Calu3 (cell line): Measurements from ENCODE around the gene DEFB113. TPM values are rescaled to one million over a fixed set of nuclear protein-coding genes. Genes with fewer than 3 reads are reported as not detected.

ENCODE experiments used
- BruUV-seq: library from RNA; stranded (reverse); fragments of 400-500 nt; replicated peaks from 2 replicates; lab custom pipeline; 2021; lab: Mats Ljungman, UMichigan
- CTCF ChIA-PET: fragments of 300-600 bp; sonication (Branson Sonifier 250); formaldehyde crosslinking; loops from one replicate; lab custom pipeline; 2022; ENCODE audit warnings: antibody characterized with exemption; lab: Charles Lee
- DNase-seq: peaks from one replicate; pipeline ENCODE4 v3.0.0; 2022
- H3K27ac Mint-ChIP-seq: one replicate; pipeline ENCODE4 v1.8.0; 2022; ENCODE audit warnings: mixed read lengths; ENCODE audit not compliant: unreplicated experiment
- H3K27me3 Mint-ChIP-seq: one replicate; pipeline ENCODE4 v1.8.0; 2022; ENCODE audit warnings: mixed read lengths; ENCODE audit not compliant: unreplicated experiment
- H3K36me3 Mint-ChIP-seq: one replicate; pipeline ENCODE4 v1.8.0; 2022; ENCODE audit warnings: mild to moderate bottlenecking, moderate library complexity, mixed read lengths; ENCODE audit not compliant: insufficient read depth, unreplicated experiment
- H3K4me1 Mint-ChIP-seq: one replicate; pipeline ENCODE4 v1.8.0; 2022; ENCODE audit warnings: mild to moderate bottlenecking, low read depth, mixed read lengths; ENCODE audit not compliant: unreplicated experiment
- H3K4me3 Mint-ChIP-seq: one replicate; pipeline ENCODE4 v1.8.0; 2022; ENCODE audit warnings: mild to moderate bottlenecking, low read depth, moderate library complexity, mixed read lengths; ENCODE audit not compliant: unreplicated experiment
- H3K9me3 Mint-ChIP-seq: one replicate; pipeline ENCODE4 v1.8.0; 2022; ENCODE audit warnings: low read depth, mixed read lengths; ENCODE audit not compliant: unreplicated experiment
- intact Hi-C: fragments of 100-400 bp; cut with micrococcal nuclease; formaldehyde crosslinking; loops from one replicate; pipeline ENCODE4 v1.10.0; 2022; ENCODE audit not compliant: unreplicated experiment
- total RNA-seq: library from RNA; stranded (reverse); gene quantifications from 2 replicates; pipeline ENCODE4 v1.2.3, GENCODE V29; 2022
- TF ChIP-seq, protein P1 (sequence below): fragments of 200-600 bp; IDR thresholded peaks from one replicate; pipeline ENCODE4 v1.8.0; 2022; ENCODE audit warnings: antibody characterized with exemption; ENCODE audit not compliant: unreplicated experiment

Gene DEFB113
- total RNA-seq, 1 experiment from 2014 or later, result not detected

DNA sequence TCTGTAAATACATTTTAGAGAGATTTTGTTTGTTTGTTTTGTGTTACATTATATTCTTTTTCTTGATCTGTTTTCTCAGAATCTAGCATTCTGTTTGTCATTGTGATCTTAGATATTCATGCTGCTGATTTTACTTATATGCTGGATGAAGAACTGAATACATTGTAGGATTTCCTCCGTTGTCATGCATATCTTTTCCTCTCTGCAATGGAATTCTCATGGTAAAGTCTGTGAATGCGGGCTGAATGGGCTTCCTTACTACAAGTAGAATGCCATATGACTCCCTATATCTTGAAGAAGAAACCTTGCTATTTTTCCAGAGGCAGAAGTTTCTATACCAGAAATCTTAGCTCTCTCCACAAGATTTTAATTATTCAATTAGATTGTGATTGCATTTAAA, 3.1 kb downstream of the DEFB113 start:
- no peaks in the 10 kb centered on the region for H3K36me3 Mint-ChIP-seq
- no peak for DNase-seq
- H3K27ac Mint-ChIP-seq, result peak overlapping the region; percentile 43
- no TSS peak for BruUV-seq
- no peaks in the 10 kb centered on the region for H3K27me3 Mint-ChIP-seq
- H3K4me1 Mint-ChIP-seq, result no peaks in the 10 kb centered on the region
- TF ChIP-seq, protein P1, sequence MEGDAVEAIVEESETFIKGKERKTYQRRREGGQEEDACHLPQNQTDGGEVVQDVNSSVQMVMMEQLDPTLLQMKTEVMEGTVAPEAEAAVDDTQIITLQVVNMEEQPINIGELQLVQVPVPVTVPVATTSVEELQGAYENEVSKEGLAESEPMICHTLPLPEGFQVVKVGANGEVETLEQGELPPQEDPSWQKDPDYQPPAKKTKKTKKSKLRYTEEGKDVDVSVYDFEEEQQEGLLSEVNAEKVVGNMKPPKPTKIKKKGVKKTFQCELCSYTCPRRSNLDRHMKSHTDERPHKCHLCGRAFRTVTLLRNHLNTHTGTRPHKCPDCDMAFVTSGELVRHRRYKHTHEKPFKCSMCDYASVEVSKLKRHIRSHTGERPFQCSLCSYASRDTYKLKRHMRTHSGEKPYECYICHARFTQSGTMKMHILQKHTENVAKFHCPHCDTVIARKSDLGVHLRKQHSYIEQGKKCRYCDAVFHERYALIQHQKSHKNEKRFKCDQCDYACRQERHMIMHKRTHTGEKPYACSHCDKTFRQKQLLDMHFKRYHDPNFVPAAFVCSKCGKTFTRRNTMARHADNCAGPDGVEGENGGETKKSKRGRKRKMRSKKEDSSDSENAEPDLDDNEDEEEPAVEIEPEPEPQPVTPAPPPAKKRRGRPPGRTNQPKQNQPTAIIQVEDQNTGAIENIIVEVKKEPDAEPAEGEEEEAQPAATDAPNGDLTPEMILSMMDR, result no peak
- no peak overlapping the region for H3K4me3 Mint-ChIP-seq
- no peaks in the 10 kb centered on the region for H3K9me3 Mint-ChIP-seq
- CTCF ChIA-PET, result no interaction called here
- intact Hi-C loops, result no loop called here

DNA sequence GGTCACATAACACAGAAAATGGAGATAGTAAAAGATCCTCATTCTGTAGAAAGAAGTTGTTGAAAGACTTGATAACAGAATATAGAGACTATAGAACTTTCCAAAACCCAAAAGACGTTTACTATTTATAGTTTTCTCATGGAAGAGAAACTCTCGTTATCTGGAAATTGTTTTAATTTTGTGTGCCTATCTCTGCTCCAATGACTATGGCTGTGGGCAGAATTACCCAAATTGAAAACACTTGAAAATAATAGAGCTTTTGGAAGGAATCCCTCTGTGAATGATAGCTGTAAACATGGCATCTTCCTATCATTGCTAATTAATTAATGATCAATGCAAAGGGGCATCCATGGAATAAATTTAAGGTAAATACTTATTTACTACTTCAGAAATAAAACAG, 5.4 kb downstream of the DEFB113 start, which contains the start of gene DEFB114:
TSS of gene DEFB114 (minus strand) at position 101 of the 400 bp plus-strand sequence. CDS start at position 42, 59 bp downstream.
- DNase-seq, result no peak
- H3K4me3 Mint-ChIP-seq, result no peak within 1 kb of the TSS
- H3K9me3 Mint-ChIP-seq, result peaks cover 1% of the 10 kb centered on the region
- no peaks in the 10 kb centered on the region for H3K4me1 Mint-ChIP-seq
- H3K36me3 Mint-ChIP-seq, result no peaks in the 10 kb centered on the region
- H3K27ac Mint-ChIP-seq, result no peak within 1 kb of the TSS
- intact Hi-C loops, result no loop called here
- TF ChIP-seq, protein P1, result no peak
- CTCF ChIA-PET, result no interaction called here
- no peaks in the 10 kb centered on the region for H3K27me3 Mint-ChIP-seq
- BruUV-seq, result no TSS peak

DNA sequence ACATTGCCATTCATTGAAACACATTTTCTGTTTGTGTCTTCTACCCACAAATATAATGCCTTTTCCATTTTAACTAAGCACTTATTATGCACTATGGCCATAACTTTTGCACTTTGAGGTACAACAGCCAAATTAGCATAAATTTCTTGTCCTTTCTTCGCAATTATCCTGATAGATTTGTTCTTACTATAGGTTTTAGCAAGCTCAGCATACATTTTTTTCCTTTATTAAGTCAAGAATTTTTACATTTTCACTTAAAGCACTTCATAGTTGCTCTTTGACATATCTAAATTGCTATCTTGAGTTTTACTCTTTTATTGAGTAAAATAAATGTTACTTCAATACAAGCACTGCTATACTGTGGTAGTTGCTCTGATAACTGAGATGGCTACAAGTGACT, 11.2 kb downstream of the DEFB113 start:
- TF ChIP-seq, protein P1, result no peak
- CTCF ChIA-PET, result no interaction called here
- H3K27ac Mint-ChIP-seq, result no peak overlapping the region
- H3K36me3 Mint-ChIP-seq, result no peaks in the 10 kb centered on the region
- peaks cover 3% of the 10 kb centered on the region for H3K9me3 Mint-ChIP-seq
- H3K4me3 Mint-ChIP-seq, result no peak overlapping the region
- DNase-seq, result no peak
- intact Hi-C loops, result no loop called here
- no peaks in the 10 kb centered on the region for H3K27me3 Mint-ChIP-seq
- H3K4me1 Mint-ChIP-seq, result no peaks in the 10 kb centered on the region
- no TSS peak for BruUV-seq

DNA sequence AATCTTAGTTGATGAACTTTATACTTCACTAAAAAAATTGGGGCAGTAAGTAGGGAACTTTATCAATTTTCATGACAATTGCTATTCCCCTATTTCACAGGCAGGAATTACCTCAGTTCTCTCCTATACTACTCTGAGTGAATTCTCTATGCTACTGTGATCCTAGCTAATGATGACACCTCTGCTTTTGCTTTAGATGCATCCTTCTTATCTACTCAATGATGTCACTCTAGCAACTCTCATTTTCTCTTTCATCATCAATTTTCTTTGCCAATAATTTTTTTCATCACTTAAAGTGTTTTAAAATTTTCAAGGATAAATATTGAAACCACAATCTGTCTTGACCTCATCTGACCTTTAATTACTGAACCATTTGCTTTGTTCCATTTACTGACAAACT, 13.6 kb downstream of the DEFB113 start:
- DNase-seq, result no peak
- H3K4me3 Mint-ChIP-seq, result no peak overlapping the region
- TF ChIP-seq, protein P1, result no peak
- intact Hi-C loops, result no loop called here
- H3K36me3 Mint-ChIP-seq, result no peaks in the 10 kb centered on the region
- no peaks in the 10 kb centered on the region for H3K4me1 Mint-ChIP-seq
- CTCF ChIA-PET, result no interaction called here
- H3K27ac Mint-ChIP-seq, result no peak overlapping the region
- H3K9me3 Mint-ChIP-seq, result peaks cover 3% of the 10 kb centered on the region
- no TSS peak for BruUV-seq
- no peaks in the 10 kb centered on the region for H3K27me3 Mint-ChIP-seq
